Measurements from ENCODE around the gene FOXN3.
"Not testable (repeated sequence)": the region's sequence is repeated elsewhere in the genome, so short reads cannot be mapped to it uniquely, and the experiment has no call there.

Gene FOXN3

DNA sequence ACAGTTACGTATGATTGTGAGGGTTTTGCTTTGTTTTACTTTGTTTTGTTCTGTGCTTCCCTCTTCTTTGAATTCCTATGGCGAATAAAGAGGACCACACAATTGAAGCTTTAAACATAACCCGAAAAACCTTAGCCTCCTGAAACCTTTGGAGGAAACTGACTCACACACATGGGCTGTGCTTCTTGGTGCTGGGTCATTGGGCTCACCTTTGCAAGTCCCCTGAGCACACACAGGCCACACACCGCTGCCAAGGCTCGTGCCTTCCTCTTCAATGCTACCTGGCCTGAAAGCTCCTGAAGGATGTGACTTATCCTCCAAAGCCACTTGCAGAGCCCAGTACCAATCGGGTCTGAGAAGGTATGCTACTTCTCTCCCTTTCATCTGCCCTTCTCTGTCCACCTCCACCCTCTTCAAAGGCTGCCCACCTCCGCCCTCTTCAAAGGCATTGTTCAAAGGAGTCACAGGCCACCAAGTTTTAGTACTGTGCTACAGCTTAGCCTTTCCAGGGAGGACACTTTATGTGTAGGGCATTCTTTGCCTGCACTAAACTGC, 114.6 kb downstream of the FOXN3 start:
- no peak for DNase-seq

- no peak for DNase-seq
Observed at GRCh38 chr14:89299587-89299986, 117.4 kb downstream of the FOXN3 start.

GRCh38 chr14:89298056-89298834, 118.8 kb downstream of the FOXN3 start:
- DNase-seq: peak in 1 of 2 experiments; percentile 47

DNA sequence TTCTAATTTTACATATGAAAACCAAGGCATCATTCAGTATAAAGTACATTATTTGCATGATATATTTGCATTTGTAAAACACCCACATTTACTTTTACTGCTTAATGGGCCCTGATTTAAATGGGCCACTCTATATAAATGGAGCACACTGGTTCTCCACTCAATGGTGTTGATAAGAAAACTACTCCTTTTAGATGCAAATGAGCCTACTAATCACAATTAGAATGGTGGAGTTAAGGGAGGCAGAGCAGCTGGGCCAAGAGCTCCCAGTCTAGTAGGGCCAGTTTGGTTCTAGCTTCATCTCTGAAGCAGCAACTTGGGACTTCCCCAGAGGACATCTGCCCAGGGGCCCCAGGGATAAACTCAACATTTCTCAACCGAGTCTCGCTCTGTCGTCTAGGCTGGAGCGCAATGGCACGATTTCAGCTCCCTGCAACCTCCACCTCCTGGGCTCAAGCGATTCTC, 120.7 kb downstream of the FOXN3 start:
- DNase-seq: no peak

DNA sequence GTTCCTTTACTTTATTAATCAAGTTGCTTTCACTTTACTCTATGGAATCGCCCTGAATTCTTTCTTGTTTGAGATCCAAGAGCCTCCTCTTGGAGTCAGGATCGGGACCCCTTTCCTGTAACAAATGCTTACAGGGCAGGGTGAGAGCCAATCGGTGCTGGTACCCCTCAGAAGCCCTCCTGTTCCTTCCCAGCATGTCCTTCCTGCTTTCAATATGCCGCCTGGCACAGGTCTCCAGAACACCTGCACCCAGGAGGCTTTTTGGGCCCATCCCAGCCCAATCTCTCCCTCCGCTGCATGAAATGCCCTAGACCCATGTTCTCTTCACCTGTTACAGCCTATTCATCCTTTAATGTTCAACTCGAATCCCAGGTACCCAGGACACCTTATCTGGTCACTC, 122.2 kb downstream of the FOXN3 start:
- DNase-seq: no peak

DNA sequence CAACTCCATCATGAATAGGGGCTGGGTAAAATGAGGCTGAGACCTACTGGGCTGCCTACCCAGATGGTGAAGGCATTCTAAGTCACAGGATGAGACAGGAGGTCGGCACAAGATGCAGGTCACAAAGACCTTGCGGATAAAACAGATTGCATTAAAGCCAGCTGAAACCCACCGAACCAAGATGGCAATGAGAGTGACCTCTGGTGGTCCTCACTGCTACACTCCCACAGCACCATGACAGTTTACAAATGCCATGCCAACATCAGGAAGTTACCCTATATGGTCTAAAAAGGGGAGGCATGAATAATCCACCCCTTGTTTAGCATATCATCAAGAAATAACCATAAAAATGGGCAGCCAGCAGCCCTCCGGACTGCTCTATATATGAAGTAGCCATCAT, 122.6 kb downstream of the FOXN3 start:
- DNase-seq: not testable (repeated sequence)

- no peak for DNase-seq
Observed at GRCh38 chr14:89294060-89294459, 123.0 kb downstream of the FOXN3 start.

DNA sequence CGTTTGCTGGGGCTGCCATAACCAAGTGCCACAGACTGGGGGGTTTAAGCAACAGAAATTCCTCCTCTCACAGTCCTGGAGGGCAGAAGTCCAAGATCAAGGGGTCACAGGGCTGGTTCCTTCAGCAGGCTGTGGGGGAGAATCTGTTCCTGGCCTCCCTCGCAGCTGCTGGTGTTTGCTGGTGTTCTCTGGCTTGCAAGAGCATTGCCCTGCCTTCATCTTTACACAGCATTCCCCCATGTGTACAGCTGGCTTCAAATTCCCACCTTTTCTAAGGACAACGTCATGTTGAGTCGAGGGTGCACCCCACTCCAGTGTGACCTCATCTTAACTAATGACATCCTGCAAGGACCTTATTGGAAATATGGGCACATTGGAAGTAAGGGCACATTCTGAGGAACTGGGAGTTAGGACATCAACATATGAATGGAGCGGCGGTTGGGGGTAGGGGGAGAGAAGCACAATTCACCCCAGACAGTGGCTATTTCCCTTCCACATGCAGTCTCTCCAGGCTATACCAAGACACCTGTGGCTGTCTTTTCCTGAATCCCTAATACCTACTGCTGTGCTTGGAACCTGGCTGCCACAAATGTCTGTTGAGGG, 123.6 kb downstream of the FOXN3 start:
- no peak for DNase-seq

GRCh38 chr14:89292579-89293313, 124.3 kb downstream of the FOXN3 start:
- DNase-seq: no peak

- no peak for DNase-seq
Observed at GRCh38 chr14:89291351-89291940, 125.6 kb downstream of the FOXN3 start.

- DNase-seq: no peak
Observed at GRCh38 chr14:89290813-89291212, 126.2 kb downstream of the FOXN3 start.

GRCh38 chr14:89289477-89289876, 127.6 kb downstream of the FOXN3 start:
- no peak for DNase-seq

- no peak for DNase-seq
Observed at GRCh38 chr14:89288114-89288513, 128.9 kb downstream of the FOXN3 start.

DNA sequence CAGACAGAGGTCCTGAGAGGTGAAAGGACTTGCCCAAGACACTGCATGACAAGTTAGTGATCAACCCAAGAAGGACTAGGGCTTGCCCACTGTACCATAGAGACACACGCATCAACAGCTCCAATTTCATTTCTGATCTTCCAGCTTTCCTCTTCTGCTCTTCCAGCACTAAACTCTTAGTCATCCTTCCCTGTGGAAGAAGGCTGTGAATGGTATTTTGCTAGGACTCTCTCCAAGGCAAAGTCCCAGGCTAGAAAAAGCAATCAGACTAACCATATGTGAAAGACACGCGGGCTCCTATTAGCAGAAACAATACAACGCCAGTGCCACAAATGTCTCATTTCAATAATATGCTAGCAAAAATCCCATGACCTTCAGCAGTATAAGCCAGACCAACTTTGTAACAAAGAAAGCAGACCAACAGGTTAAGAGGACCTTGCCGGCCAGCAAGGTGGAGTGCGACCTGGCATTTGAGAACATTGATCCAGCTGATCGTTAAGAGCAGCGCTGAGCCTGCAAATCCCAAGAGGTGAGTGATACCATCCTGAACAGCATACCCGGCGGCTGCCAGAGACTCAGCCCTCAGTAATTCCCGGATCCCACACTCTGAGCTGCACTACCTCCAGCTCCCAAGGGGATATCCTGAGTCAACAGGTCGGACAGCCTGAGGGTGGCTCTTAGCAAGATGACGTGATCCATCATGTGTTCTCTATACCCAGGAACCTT, 132.5 kb downstream of the FOXN3 start:
- DNase-seq: no peak

DNA sequence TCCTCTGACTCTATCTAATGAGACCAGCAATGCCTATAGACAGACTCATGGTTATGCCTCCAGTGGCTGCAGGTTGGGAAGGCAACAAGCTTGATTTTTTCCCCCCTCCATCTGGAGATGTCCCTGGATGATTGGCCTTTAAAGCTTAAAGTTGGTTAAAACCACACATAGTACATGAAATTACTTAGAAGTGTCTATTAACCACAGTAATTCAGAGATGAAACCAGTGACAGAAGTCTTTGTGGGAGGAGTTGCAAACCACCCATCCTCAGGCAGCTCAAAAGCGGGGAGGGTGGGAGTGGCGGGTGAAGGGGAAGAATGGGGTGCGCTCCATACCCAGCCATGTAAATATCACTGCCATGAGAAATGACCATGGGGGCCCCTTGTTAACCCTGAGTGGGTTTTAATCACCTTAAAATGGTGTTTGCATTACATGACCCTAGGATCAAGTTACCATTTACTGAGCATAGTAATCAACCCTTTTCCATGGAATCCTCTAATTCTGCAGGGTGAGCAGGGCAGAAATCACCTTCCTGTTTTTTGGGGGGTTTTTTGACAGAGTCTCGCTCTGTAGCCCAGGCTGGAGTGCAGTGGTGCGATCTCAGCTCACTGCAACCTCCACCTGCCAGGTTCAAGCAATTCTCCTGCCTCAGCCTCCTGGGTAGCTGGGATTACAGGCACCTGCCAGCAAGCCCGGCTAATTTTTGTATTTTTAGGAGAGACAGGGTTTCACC, 133.5 kb downstream of the FOXN3 start:
- no peak for DNase-seq

DNA sequence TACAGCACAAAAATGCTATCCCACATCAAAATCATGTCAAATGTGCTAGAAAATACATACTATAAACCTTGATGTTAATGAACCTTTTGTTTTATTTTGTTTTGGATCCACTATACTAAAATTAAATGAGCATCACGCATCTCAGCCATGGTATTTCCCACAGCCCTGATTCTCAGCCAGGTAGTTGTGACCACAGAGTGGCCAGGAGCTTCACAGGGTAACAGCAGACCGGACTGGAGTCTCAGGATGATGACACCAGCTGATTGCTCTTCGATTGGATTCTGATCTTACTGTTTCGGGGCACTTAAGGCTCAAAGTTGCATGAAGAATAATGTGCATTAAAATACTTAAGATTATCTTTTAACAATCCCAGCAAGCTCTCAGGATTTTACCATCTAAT, 134.8 kb downstream of the FOXN3 start:
- DNase-seq: no peak

GRCh38 chr14:89280600-89280999, 136.4 kb downstream of the FOXN3 start:
- DNase-seq: no peak

DNA sequence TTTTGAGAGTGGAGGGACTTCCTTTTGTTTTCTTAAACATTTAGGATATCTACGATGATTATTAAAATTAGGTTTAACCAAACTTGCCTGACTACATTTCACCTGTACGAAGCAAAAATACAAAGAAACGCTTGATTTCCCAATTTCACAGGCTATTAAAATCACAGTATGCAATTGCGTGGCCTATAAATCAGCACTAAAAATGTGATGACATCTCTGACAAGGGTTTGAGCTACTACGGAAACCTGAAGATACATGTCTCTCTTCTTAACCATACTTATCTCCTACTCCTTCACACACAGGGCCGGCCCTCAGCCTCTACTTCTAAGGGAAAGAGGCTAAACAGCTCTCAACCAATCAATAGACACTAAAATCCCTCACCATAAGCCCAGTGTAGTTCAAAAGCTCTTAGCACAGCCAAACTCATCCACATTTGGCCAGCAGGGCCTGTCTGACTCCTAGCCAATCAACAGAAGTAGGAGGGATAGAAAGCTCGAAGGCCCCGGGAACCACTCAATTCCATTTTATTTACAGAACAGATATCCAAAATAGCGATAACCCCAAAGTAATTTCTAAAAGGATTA, 137.3 kb downstream of the FOXN3 start:
- DNase-seq: peak in 1 of 2 experiments; percentile 30

DNA sequence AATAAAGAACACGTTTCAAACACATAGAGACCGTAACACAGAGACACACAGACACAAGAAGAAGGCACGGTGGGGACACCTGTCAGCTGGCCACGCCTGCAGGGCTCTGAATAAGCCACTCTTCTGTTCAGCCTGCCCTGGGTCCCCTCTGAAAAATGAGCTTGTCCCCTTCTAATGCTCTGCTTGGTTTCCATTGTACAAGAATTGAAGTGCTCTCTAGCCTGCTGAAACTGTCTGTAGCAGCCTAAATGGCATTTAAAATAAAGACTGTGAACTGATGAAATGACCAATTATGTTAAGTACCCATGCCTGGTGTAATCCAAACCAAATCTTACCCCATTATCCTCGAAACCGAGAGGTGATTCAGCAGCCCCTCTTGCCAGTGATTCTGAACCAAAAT, 139.8 kb downstream of the FOXN3 start:
- no peak for DNase-seq

DNA sequence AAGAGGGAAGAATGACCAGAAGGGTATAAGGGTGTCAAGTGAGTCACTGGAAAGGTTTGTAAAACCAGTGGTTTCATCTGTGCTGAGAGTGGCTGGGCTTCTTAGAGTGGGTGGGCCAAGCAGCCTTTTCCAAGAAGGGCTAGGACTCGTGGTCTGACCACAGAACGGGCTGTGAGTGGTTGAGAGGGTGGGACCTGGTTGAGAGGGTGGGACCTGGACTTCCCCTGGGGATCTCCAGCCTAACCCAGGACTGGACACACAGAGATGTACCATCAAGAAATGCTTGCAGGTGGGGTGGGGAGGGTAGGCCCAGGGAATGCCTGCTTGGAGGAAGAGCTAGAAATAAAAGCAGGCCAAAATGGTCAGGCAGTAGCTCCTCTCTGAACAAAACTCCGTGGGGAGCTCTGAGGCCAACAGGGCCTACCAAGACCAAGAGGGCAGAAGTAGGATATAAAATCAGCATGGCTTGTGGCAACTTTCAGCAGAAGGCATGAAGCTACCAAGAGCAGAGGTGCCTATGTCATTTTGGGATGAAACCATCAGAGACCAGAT, 140.5 kb downstream of the FOXN3 start:
- no peak for DNase-seq

Measured in NCI-H2081 (cell line).